Common myeloid progenitor, CD34-positive (primary cell): ENCODE results near the gene UBQLN4.
A peak's percentile ranks its signal among the peaks of the same experiment; 100 is the strongest.

Source experiments
- CTCF ChIA-PET: fragments of 350-600 bp; sonication (Branson Sonifier 250); formaldehyde crosslinking; loops from one replicate; lab custom pipeline; 2021; ENCODE audit warnings: antibody characterized with exemption; lab: Charles Lee
- POLR2A ChIA-PET: fragments of 350-600 bp; sonication (Branson Sonifier 250); formaldehyde crosslinking; loops from one replicate; lab custom pipeline; 2021; ENCODE audit warnings: antibody characterized with exemption; lab: Charles Lee
- DNase-seq, 3 donors: peaks; one replicate each; pipeline versions ENCODE4 v3.0.0 to v3.0.0-alpha.2; 2013
- H3K27ac ChIP-seq, 2 experiments: 1 replicate in 1 of 2; 2 replicates in 1 of 2; pipeline ENCODE4 v1.7.0; 2013; ENCODE audit warnings: inconsistent platforms in 2 of 2, low read length in 2 of 2, mild to moderate bottlenecking in 2 of 2, low read depth in 1 of 2, moderate library complexity in 1 of 2; ENCODE audit not compliant: severe bottlenecking in 2 of 2, insufficient read depth in 1 of 2, poor library complexity in 1 of 2
- H3K27me3 ChIP-seq, 5 experiments: replicated peaks in 2 of 5; 1 replicate in 3 of 5; 2 replicates in 2 of 5; pipeline versions ENCODE4 v1.6.1 to v1.7.0; 2013; ENCODE audit warnings: low read length in 4 of 5, mild to moderate bottlenecking in 2 of 5, moderate library complexity in 2 of 5, inconsistent platforms in 1 of 5; ENCODE audit not compliant: insufficient read depth in 5 of 5, control insufficient read depth in 4 of 5
- H3K36me3 ChIP-seq, 4 experiments: 1 replicate in 2 of 4; 2 replicates in 2 of 4; pipeline versions ENCODE4 v1.6.1 to v1.7.0; 2013; ENCODE audit warnings: low read length in 3 of 4, control low read depth in 1 of 4, mild to moderate bottlenecking in 1 of 4; ENCODE audit not compliant: control insufficient read depth in 4 of 4, insufficient read depth in 4 of 4
- H3K4me1 ChIP-seq, 4 experiments: 1 replicate in 3 of 4; 2 replicates in 1 of 4; pipeline versions ENCODE4 v1.6.1 to v1.7.1; 2013; ENCODE audit warnings: low read length in 3 of 4, mild to moderate bottlenecking in 3 of 4, control low read depth in 1 of 4, inconsistent platforms in 1 of 4, moderate library complexity in 1 of 4; ENCODE audit not compliant: control insufficient read depth in 4 of 4, insufficient read depth in 4 of 4; ENCODE audit errors: control extremely low read depth in 1 of 4
- H3K4me3 ChIP-seq, 7 experiments: 1 replicate in 4 of 7; 2 replicates in 3 of 7; pipeline versions ENCODE4 v1.5.1 to v1.7.0; 2013; ENCODE audit warnings: mild to moderate bottlenecking in 7 of 7, low read length in 6 of 7, moderate library complexity in 6 of 7, inconsistent platforms in 2 of 7, low read depth in 2 of 7, control low read depth in 1 of 7; ENCODE audit not compliant: insufficient read depth in 4 of 7, control insufficient read depth in 1 of 7; ENCODE audit errors: extremely low read depth in 1 of 7
- H3K9me3 ChIP-seq, 5 experiments: 1 replicate in 4 of 5; 2 replicates in 1 of 5; pipeline versions ENCODE4 v1.6.1 to v1.7.1; 2013; ENCODE audit warnings: low read length in 4 of 5, mild to moderate bottlenecking in 2 of 5, inconsistent platforms in 1 of 5, low read depth in 1 of 5, moderate library complexity in 1 of 5; ENCODE audit not compliant: control insufficient read depth in 4 of 5, insufficient read depth in 2 of 5; ENCODE audit errors: control extremely low read depth in 1 of 5
- WGBS: methylation state at CpG from one replicate; pipeline ENCODE4 v1.1.5; 2013; ENCODE audit not compliant: insufficient coverage; 5-methylcytosine and 5-hydroxymethylcytosine counted together

The UBQLN4 gene

DNA sequence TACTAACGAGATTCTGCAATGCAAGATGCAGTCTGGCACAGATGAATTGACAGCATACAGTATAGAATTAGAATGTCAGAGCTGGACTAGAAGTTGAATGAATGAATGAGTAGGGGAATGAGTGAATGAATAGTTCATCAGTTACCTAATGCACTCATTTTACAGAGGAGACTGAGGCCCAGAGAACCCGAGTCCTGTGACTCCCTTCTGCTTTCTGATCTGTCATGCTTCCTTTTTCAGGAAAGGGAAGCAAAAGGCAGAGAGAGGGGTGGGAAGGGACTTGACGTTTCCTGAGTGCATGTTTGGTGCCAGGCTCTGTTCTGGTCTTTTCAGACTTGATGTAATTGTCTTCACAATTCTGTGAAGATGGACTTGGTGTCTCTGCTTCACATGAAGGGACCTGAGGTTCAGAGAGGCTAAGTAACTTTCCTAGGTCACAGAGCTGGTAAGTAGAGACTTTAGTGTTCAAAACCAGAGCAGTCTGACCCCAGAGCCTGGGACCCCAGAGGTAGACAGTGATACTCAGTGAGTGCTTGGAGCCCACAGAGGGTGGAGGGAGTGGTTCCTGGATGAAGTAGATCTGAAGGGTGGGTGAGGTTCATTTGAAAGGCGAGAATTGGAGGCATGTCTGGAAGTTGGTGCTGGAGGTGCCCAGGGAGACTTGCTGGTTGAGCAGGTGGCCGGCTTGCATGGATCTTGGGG is 36.7 kb upstream of the UBQLN4 start:
- Histone ChIP-seq H3K4me1 (peaks cover 0 to 17% (median 9%) of the 10 kb centered on the region in 4 experiments), H3K9me3 (no peaks in the 10 kb centered on the region), H3K36me3 (no peaks in the 10 kb centered on the region), H3K27ac (no peak overlapping the region), H3K27me3 (peaks cover 0 to 5% (median 0%) of the 10 kb centered on the region in 5 experiments), H3K4me3 (no peak overlapping the region)
- POLR2A ChIA-PET = no interaction called here
- DNase-seq = no peak
- CTCF ChIA-PET = interaction anchor here (1.0 to 29.6 kb wide), 12 partner anchors 9 to 229 kb away, joined by 3 to 1191 read pairs (median 6); partner anchors contain the start of gene LMNA
- 11% methylated on average over 4 of the region's 5 CpGs for WGBS

- H3K27ac ChIP-seq = no peak overlapping the region
- no peak overlapping the region for H3K4me3 ChIP-seq
- no peaks in the 10 kb centered on the region for H3K36me3 ChIP-seq
- peaks cover 0 to 3% (median 0%) of the 10 kb centered on the region in 5 experiments for H3K27me3 ChIP-seq
- no peak for DNase-seq
- peaks cover 0 to 17% (median 9%) of the 10 kb centered on the region in 4 experiments for H3K4me1 ChIP-seq
- ChIA-PET CTCF (interaction anchor here (1.0 to 29.6 kb wide), 11 partner anchors 9 to 230 kb away, joined by 3 to 1191 read pairs (median 6); partner anchors contain the start of gene LMNA), POLR2A (no interaction called here)
- H3K9me3 ChIP-seq = no peaks in the 10 kb centered on the region
- WGBS = 61% methylated on average over 4 of the region's 6 CpGs
These were observed 36.1 kb upstream of the UBQLN4 start for GRCh38 chr1:156089704-156090103.

DNA sequence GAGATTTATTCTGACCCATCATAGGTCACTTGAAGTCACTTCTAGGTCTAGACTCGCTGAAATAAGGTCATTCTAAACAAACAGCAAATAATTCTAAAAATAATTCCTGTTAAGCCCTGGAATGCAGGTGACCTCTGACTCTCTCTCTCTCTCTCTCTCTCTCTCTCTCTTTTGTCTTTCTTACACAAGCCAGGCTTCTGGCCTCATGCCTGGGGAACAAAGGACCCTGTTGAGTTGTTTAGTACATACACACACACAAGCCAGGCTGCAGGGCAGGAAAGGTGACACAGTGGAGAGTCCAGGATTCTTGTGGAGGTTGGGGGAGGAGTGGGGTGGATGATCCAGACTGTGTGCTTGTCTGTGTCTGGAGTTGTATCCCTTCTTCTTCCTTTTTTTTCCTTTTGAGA is 32.7 kb upstream of the UBQLN4 start:
- Histone ChIP-seq H3K27me3 (no peaks in the 10 kb centered on the region), H3K9me3 (no peaks in the 10 kb centered on the region), H3K4me1 (peaks cover 0 to 34% (median 16%) of the 10 kb centered on the region in 4 experiments), H3K36me3 (no peaks in the 10 kb centered on the region), H3K27ac (no peak overlapping the region), H3K4me3 (no peak overlapping the region)
- POLR2A ChIA-PET = no interaction called here
- 100% methylated on average over 1 of the region's 1 CpG for WGBS
- CTCF ChIA-PET = interaction anchor here (0.9 to 29.6 kb wide), 3 partner anchors 9 to 41 kb away, joined by 3 to 1191 read pairs (median 11); partner anchors contain the start of gene LMNA
- DNase-seq = no peak

GRCh38 chr1:156083800-156084790 is 30.5 kb upstream of the UBQLN4 start:
- ChIA-PET CTCF (interaction anchor here (1.0 to 29.6 kb wide), 4 partner anchors 9 to 43 kb away, joined by 3 to 1191 read pairs (median 7); partner anchors contain the start of gene LMNA), POLR2A (interaction anchor here (0.6 kb wide), 1 partner anchor 537 kb away, joined by 5 read pairs; no protein-coding TSS in a partner anchor)
- no peaks in the 10 kb centered on the region for H3K36me3 ChIP-seq
- whole genome bisulfite sequencing = 85% methylated on average over 2 of the region's 7 CpGs
- no peak overlapping the region for H3K4me3 ChIP-seq
- H3K4me1 ChIP-seq = peaks cover 0 to 27% (median 15%) of the 10 kb centered on the region in 4 experiments
- DNase-seq = no peak
- H3K27ac ChIP-seq = no peak overlapping the region
- H3K9me3 ChIP-seq = no peaks in the 10 kb centered on the region
- no peaks in the 10 kb centered on the region for H3K27me3 ChIP-seq

DNA sequence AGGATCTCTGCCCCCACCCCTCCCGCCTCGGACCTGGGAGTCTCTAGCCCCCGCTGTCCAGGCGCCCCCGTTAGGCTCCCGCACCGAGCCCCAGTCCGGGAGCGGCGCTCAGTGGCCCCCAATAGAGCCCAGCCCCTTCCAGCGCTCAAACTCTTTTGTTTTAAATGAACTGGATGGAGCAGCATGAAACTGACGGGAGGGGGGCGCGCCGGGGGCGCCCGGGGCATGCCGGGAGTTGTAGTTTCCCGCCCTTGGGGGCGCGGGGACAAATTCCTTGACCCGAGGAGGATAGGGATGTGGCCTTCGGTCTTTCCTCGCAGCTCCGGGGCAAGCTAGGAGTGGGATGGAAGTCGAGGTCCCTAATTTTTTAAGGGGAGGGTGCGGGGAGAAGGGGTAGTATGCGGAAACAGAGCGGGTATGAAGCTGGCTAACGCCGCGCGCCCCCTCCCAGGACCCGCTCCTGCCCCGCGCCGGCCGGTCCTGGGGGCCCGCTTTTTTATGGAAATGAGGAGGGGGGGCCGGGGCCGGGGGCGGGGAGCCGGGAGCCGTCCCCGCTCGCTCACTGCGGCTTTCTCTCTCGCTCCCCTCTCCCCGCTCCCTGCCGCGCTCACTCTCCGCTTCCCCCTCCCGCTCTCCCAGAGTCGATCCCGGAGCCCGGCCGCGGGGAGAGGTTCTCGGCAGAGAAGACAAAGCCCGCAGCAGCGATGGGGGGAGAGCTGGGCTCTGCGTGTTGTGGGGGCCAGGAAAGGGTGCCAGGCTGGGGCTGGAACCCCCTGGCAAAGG is 28.9 kb upstream of the UBQLN4 start, which contains the start of gene MEX3A:
MEX3A (minus strand) TSS at position 157 of the 783 bp plus-strand sequence. CDS start 467 bp downstream, outside the sequence.
- peaks cover 0 to 27% (median 15%) of the 10 kb centered on the region in 4 experiments for H3K4me1 ChIP-seq
- 1% methylated on average over 37 of the region's 62 CpGs for WGBS
- peak within 1 kb of the TSS; percentile 71 to 97 (median 81) for H3K4me3 ChIP-seq
- no peaks in the 10 kb centered on the region for H3K9me3 ChIP-seq
- peak; percentile 49 to 66 (median 55) for DNase-seq
- CTCF ChIA-PET = interaction anchor here (1.6 to 29.6 kb wide), 2 partner anchors 14 to 45 kb away, joined by 7 to 1191 read pairs; partner anchors contain the start of gene LMNA
- H3K36me3 ChIP-seq = no peaks in the 10 kb centered on the region
- no peaks in the 10 kb centered on the region for H3K27me3 ChIP-seq
- no peak within 1 kb of the TSS for H3K27ac ChIP-seq
- POLR2A ChIA-PET = interaction anchor here (0.6 kb wide), 2 partner anchors 52 to 130 kb away, joined by 3 to 4 read pairs; partner anchors contain the start of gene PMF1

DNA sequence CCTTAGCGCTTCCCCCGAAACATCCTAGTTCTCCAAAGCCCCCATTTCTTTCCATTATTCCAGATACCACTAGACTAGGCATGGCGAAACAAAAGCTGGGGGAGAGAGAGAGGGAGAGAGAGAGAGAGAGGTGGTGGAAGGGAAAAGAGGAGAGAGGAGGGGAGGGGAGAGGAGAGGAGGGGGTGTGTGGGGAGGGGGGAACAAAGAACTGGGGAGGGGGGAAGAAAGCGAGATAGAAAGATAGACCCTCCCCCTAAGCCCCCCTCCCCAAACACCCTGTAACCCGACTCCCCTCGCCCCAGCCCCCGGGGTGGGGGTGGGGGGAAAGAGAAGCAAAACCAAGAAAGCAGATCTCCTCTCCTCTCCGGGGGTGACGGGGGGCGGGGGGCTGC is 28.3 kb upstream of the UBQLN4 start:
- Histone ChIP-seq H3K4me1 (peaks cover 0 to 27% (median 17%) of the 10 kb centered on the region in 4 experiments), H3K27me3 (no peaks in the 10 kb centered on the region), H3K4me3 (peak overlapping the region; percentile 71 to 97 (median 81)), H3K27ac (no peak overlapping the region), H3K36me3 (peaks cover 0 to 6% (median 0%) of the 10 kb centered on the region in 4 experiments), H3K9me3 (no peaks in the 10 kb centered on the region)
- ChIA-PET CTCF (interaction anchor here (1.6 to 29.6 kb wide), 2 partner anchors 15 to 45 kb away, joined by 7 to 1191 read pairs; partner anchors contain the start of gene LMNA), POLR2A (no interaction called here)
- WGBS = 7% methylated on average over 2 of the region's 10 CpGs
- DNase-seq = no peak
